Endothelial cell of umbilical vein (primary cell): ENCODE data around the gene SKAP1.

Experiments
- CTCF ChIP-seq, 2 donors: IDR thresholded peaks; 1 replicate in 1 of 2; 2 replicates in 1 of 2; pipeline ENCODE4 v1.5.1; 2011; ENCODE audit warnings: low read length in 2 of 2, mild to moderate bottlenecking in 2 of 2, moderate library complexity in 2 of 2, control low read depth in 1 of 2, inconsistent platforms in 1 of 2, low read depth in 1 of 2; ENCODE audit not compliant: insufficient read depth in 1 of 2; ENCODE audit errors: extremely low read depth in 1 of 2
- EZH2 ChIP-seq: IDR thresholded peaks from 2 replicates; pipeline ENCODE4 v1.6.1; 2012; ENCODE audit warnings: borderline replicate concordance, low read depth, mild to moderate bottlenecking, moderate library complexity, low read length, inconsistent platforms; ENCODE audit not compliant: severe bottlenecking
- FOS ChIP-seq: IDR thresholded peaks from 2 replicates; pipeline ENCODE4 v1.6.1; 2011; ENCODE audit warnings: mild to moderate bottlenecking, low read length, moderate library complexity, borderline replicate concordance; ENCODE audit not compliant: insufficient read depth
- GATA2 ChIP-seq: IDR thresholded peaks from 2 replicates; pipeline ENCODE4 v1.7.0; 2011; ENCODE audit warnings: low read depth, mild to moderate bottlenecking, moderate library complexity, mixed read lengths, low read length; ENCODE audit not compliant: insufficient read length, insufficient read depth
- JUN ChIP-seq: IDR thresholded peaks from 2 replicates; pipeline ENCODE4 v1.6.1; 2011; ENCODE audit warnings: borderline replicate concordance, low read depth; ENCODE audit not compliant: insufficient read length, insufficient read depth
- MAX ChIP-seq: IDR thresholded peaks from 2 replicates; pipeline ENCODE4 v1.6.1; 2011; ENCODE audit not compliant: insufficient read depth, insufficient read length
- MYC ChIP-seq: IDR thresholded peaks from one replicate; pipeline ENCODE4 v1.6.1; 2011; ENCODE audit warnings: mild to moderate bottlenecking, low read depth, low read length
- POLR2A ChIP-seq: IDR thresholded peaks from 2 replicates; pipeline ENCODE4 v1.6.1; 2012; ENCODE audit warnings: low read depth, mild to moderate bottlenecking, control low read depth, low read length
- POLR2AphosphoS5 ChIP-seq: IDR thresholded peaks from 2 replicates; pipeline ENCODE4 v1.6.1; 2012; ENCODE audit warnings: low read depth, mild to moderate bottlenecking, control low read depth, low read length, moderate library complexity; ENCODE audit not compliant: insufficient read depth

GRCh38 chr17:48161127-48161905 is 268.7 kb downstream of the SKAP1 start:
- no peak for TF ChIP-seq JUN
- TF ChIP-seq CTCF (IDR thresholded peaks at IDR 0.05; ENCODE audit: extremely low read depth in 1 of 2, insufficient read depth in 1 of 2, low read depth in 1 of 2, low read length in 2 of 2), result no peak
- no peak for TF ChIP-seq GATA2
- TF ChIP-seq POLR2A, result no peak
- no peak for TF ChIP-seq POLR2AphosphoS5
- TF ChIP-seq FOS, result no peak
- no peak for TF ChIP-seq EZH2
- TF ChIP-seq MYC, result no peak
- no peak for TF ChIP-seq MAX
